Adrenal gland (tissue), 12 donors: ENCODE results near the gene PIK3R2. TPM values are rescaled to one million over a fixed set of nuclear protein-coding genes. Genes with fewer than 3 reads are reported as not detected.

Experiments used
- DNase-seq, 7 donors: peaks; one replicate each; pipeline ENCODE4 v3.0.0-alpha.2; 2019 to 2020
- H3K27ac ChIP-seq, 5 donors: fragments of 200-600 bp; sonication (generic) in 4 of 5; 1 replicate in 3 of 5; 2 replicates in 2 of 5; pipeline versions ENCODE4 v1.5.1 to v1.8.0; 2016 to 2020; ENCODE audit warnings: mild to moderate bottlenecking in 1 of 5
- H3K27me3 ChIP-seq: fragments of 200-600 bp; 2 replicates; pipeline ENCODE4 v1.8.0; 2021
- H3K36me3 ChIP-seq, 2 donors: fragments of 200-600 bp; replicated peaks in 1 of 2; 1 replicate in 1 of 2; 2 replicates in 1 of 2; pipeline versions ENCODE4 v1.5.1 to v1.8.0; 2018 to 2022
- H3K4me1 ChIP-seq, 2 donors: fragments of 200-600 bp; replicated peaks in 1 of 2; 1 replicate in 1 of 2; 2 replicates in 1 of 2; pipeline versions ENCODE4 v1.5.1 to v1.8.0; 2018 to 2021
- H3K4me3 ChIP-seq, 4 donors: fragments of 200-600 bp; sonication (generic) in 3 of 4; one replicate each; pipeline ENCODE4 v1.5.1; 2016 to 2018
- H3K9me3 ChIP-seq, 3 donors: fragments of 200-600 bp; sonication (generic) in 1 of 3; replicated peaks in 1 of 3; 1 replicate in 2 of 3; 2 replicates in 1 of 3; pipeline versions ENCODE4 v1.5.1 to v1.8.0; 2016 to 2021
- POLR2A ChIP-seq, 2 donors: fragments of 450-650 bp; IDR thresholded peaks; one replicate each; pipeline ENCODE4 v1.6.1; 2017; ENCODE audit warnings: antibody characterized with exemption in 2 of 2, mild to moderate bottlenecking in 2 of 2, moderate library complexity in 1 of 2
- WGBS, 4 donors: extraction: QIAGEN DNeasy Blood & Tissue Kit in 2 of 4; methylation state at CpG; one replicate each; pipeline versions ENCODE4 v1.1.5 to v1.1.7; 2013 to 2017; 5-methylcytosine and 5-hydroxymethylcytosine counted together
- intact Hi-C, 2 donors: fragments of 100-400 bp; cut with DNase I; formaldehyde crosslinking; loops; one replicate each; pipeline versions ENCODE4 v1.14.1 to v1.15.0; 2022 to 2023
- polyA plus RNA-seq, 3 donors: library from polyadenylated mRNA; stranded (reverse); fragments of 200-250 nt in 2 of 3; fragments of 350-450 nt in 1 of 3; fragmentation: Illumina TruSeq in 1 of 3; extraction: RNeasy Lipid Tissue Mini Kit (QIAGEN cat#74804) in 1 of 3; gene quantifications; one replicate each; pipeline ENCODE4 v1.2.3, GENCODE V29; 2013 to 2014
- total RNA-seq, 9 donors: library from RNA; depleted of rRNA in 4 of 9; stranded (reverse); fragments of >200 nt in 4 of 9; fragments of 120-200 nt in 1 of 9; fragmentation: NEBNext Ultra II Directional in 1 of 9; extraction: Animal tissue kit (Norgen Biotek cat#: 25700) in 1 of 9; gene quantifications; one replicate each; pipeline versions ENCODE4 v1.1.0 to v1.2.4, GENCODE V29; 2013 to 2023
- TF ChIP-seq, protein P1 (sequence below), 6 experiments: fragments of 450-650 bp in 4 of 6; fragments of 200-600 bp in 2 of 6; sonication (generic) in 1 of 6; IDR thresholded peaks; 1 replicate in 5 of 6; 2 replicates in 1 of 6; pipeline versions ENCODE4 v1.5.1 to v1.8.0; 2016 to 2021; ENCODE audit warnings: antibody characterized with exemption in 6 of 6, mild to moderate bottlenecking in 2 of 6, moderate library complexity in 1 of 6
- donor health status: healthy with polysubstance abuse.
- donor health status: Bipolar disorder and iron deficiency.
- donor health status: DM: yes; HTN: yes; CAD: no.
- donor health status: DM: no; HTN: no; CAD: no.
- donor health status: DM: no; HTN: no; CAD: no.
- donor health status: DM: yes; HTN: yes; CAD: no.

PIK3R2 gene
- total and polyA plus RNA-seq, 12 donors: 6.7 to 124 (median 58.5) TPM

DNA sequence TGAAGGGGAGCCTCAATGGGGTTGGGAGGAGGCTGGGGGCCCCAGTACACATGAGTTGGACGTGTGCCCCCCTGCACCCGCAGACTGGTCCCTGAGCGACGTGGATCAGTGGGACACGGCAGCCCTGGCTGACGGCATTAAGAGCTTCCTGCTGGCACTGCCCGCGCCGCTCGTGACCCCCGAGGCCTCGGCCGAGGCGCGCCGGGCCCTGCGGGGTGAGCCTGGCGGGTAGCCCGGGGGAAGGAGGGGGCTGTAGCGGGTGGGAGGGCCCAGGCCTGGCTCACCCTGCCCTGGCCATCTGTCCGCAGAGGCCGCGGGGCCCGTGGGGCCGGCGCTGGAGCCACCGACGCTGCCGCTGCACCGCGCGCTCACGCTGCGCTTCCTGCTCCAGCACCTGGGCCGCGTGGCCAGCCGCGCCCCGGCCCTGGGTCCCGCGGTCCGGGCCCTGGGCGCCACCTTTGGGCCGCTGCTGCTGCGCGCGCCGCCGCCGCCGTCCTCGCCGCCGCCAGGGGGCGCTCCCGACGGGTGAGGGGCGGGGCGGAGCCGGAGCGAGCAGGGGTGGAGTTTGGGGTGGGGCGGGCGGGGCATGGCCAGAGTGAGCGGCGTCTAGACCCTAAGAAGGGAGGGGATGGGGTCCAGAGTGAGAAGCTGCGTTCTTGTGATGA, 8.1 kb downstream of the PIK3R2 start:
- no peaks in the 10 kb centered on the region for H3K27me3 ChIP-seq
- no peaks in the 10 kb centered on the region for H3K9me3 ChIP-seq
- no peak for TF ChIP-seq POLR2A (IDR thresholded peaks at IDR 0.05)
- TF ChIP-seq, protein P1, sequence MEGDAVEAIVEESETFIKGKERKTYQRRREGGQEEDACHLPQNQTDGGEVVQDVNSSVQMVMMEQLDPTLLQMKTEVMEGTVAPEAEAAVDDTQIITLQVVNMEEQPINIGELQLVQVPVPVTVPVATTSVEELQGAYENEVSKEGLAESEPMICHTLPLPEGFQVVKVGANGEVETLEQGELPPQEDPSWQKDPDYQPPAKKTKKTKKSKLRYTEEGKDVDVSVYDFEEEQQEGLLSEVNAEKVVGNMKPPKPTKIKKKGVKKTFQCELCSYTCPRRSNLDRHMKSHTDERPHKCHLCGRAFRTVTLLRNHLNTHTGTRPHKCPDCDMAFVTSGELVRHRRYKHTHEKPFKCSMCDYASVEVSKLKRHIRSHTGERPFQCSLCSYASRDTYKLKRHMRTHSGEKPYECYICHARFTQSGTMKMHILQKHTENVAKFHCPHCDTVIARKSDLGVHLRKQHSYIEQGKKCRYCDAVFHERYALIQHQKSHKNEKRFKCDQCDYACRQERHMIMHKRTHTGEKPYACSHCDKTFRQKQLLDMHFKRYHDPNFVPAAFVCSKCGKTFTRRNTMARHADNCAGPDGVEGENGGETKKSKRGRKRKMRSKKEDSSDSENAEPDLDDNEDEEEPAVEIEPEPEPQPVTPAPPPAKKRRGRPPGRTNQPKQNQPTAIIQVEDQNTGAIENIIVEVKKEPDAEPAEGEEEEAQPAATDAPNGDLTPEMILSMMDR (IDR thresholded peaks at IDR 0.05): peak in 3 of 6 experiments; percentile 61 to 89 (median 83)
- peak; percentile 64 to 84 (median 71) for DNase-seq
- 0 to 7% (median 2%) methylated on average over 5 to 66 of the region's 66 CpGs for WGBS, 4 donors
- H3K36me3 ChIP-seq: peaks cover 0 to 44% of the 10 kb centered on the region in 2 donors
- peak overlapping the region in 1 of 4 donors; percentile 38 for H3K4me3 ChIP-seq
- H3K4me1 ChIP-seq: peaks cover 36 to 41% of the 10 kb centered on the region in 2 donors
- H3K27ac ChIP-seq: peak overlapping the region in 4 of 5 donors; percentile 21 to 88 (median 86)
- intact Hi-C loops: loop anchor here in 1 of 2 donors (5.0 kb wide), 1 partner anchor 44 kb away; no protein-coding TSS in a partner anchor

DNA sequence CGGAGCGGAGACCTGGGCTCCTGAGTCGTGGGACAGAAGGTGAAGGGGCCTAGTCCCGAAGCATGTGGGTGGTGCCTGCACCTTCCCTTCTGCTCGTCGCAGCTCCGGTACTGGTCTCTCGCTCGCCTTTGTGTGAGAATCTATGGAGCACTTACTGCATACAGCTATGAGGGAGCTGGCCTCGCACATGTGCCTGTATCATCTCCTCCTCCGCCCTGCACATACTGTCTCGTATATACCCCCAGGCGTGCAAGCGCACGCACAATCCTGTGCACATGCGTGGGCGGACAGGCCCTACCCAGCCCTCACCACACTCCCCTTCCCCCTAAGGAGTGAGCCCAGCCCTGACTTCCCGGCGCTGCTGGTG, 8.7 kb downstream of the PIK3R2 start:
- intact Hi-C loops: loop anchor here in 1 of 2 donors (5.0 kb wide), 1 partner anchor 44 kb away; no protein-coding TSS in a partner anchor
- Histone ChIP-seq H3K27me3 (no peaks in the 10 kb centered on the region), H3K4me3 (peak overlapping the region in 1 of 4 donors; percentile 38), H3K4me1 (peaks cover 32 to 35% of the 10 kb centered on the region in 2 donors), H3K9me3 (no peaks in the 10 kb centered on the region), H3K36me3 (peaks cover 0 to 49% of the 10 kb centered on the region in 2 donors), H3K27ac (peak overlapping the region in 3 of 5 donors; percentile 7 to 88 (median 85))
- DNase-seq: no peak
- 55 to 69% (median 58%) methylated on average over 15 to 19 of the region's 19 CpGs for WGBS, 4 donors
- TF ChIP-seq, protein P1 (IDR thresholded peaks at IDR 0.05): peak in 2 of 6 experiments; percentile 8 to 36
- no peak for TF ChIP-seq POLR2A (IDR thresholded peaks at IDR 0.05)

DNA sequence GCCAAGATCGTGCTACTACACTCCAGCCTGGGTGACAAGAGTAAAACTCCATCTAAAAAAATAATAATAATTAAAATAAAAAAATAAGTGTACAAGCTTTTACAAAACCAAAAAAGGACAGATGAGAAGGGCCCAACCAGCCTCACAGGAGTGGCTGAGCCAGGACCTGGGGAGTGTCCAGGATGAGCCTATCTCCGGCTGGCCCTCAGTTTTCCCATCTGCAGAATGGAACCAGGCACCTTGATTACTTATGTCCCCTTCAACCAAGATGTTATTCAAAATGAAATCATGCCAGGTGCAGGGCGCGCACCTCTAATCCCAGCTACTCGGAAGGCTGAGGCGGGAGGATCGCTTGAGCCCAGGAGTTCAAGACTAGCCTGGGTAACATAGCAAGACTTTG, 11.1 kb downstream of the PIK3R2 start:
- peaks cover 16 to 18% of the 10 kb centered on the region in 2 donors for H3K4me1 ChIP-seq
- no peaks in the 10 kb centered on the region for H3K9me3 ChIP-seq
- H3K36me3 ChIP-seq: peaks cover 0 to 73% of the 10 kb centered on the region in 2 donors
- no peak overlapping the region for H3K4me3 ChIP-seq
- no peak for TF ChIP-seq POLR2A (IDR thresholded peaks at IDR 0.05)
- TF ChIP-seq, protein P1 (IDR thresholded peaks at IDR 0.05): no peak
- no peak for DNase-seq
- intact Hi-C loops: loop anchor here in 1 of 2 donors (5.0 kb wide), 1 partner anchor 47 kb away; no protein-coding TSS in a partner anchor
- 93 to 99% (median 97%) methylated on average over 7 of the region's 7 CpGs for WGBS, 4 donors
- H3K27me3 ChIP-seq: no peaks in the 10 kb centered on the region
- no peak overlapping the region for H3K27ac ChIP-seq

DNA sequence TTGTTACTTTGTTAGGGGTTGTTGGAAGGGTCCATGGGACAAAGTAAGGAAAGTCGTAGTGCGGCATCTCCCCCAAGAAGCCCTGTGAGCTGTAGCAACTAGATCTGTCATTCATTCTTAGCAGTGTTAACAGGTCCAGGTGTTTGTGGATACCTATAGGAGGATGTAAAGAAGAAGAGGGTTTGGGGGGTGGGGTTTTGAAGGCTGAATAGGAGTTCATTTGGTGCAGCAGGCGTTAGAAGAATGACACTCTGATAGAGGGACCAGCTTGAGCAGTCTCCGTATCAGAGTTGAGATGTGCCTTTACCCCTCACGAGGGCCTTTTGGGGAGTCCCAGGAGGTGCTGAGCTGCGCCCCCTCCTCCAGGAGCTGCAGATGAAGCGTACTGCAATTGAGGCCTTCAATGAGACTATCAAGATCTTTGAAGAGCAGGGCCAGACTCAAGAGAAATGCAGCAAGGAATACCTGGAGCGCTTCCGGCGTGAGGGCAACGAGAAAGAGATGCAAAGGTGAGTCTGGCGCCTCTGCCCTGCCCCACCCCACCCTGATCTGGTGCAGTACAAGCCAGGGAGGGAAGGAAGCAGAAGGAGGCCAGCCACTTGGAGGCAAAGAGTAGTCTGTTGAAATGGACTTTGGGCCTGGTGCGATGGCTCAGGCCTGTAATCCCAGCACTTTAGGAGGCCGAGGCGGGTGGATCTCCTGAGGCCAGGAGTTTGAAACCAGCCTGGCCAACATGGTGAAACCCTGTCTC, 13.0 kb downstream of the PIK3R2 start:
- TF ChIP-seq POLR2A (IDR thresholded peaks at IDR 0.05): no peak
- TF ChIP-seq, protein P1 (IDR thresholded peaks at IDR 0.05): no peak
- peaks cover 0 to 82% of the 10 kb centered on the region in 2 donors for H3K36me3 ChIP-seq
- 95 to 97% (median 96%) methylated on average over 15 of the region's 15 CpGs for WGBS, 4 donors
- H3K9me3 ChIP-seq: no peaks in the 10 kb centered on the region
- peaks cover 14 to 15% of the 10 kb centered on the region in 2 donors for H3K4me1 ChIP-seq
- no peaks in the 10 kb centered on the region for H3K27me3 ChIP-seq
- intact Hi-C loops: loop anchor here in 1 of 2 donors (5.0 kb wide), 1 partner anchor 54 kb away; no protein-coding TSS in a partner anchor
- H3K27ac ChIP-seq: no peak overlapping the region
- no peak overlapping the region for H3K4me3 ChIP-seq
- DNase-seq: no peak
